Smooth muscle cell (in vitro differentiated cells): ENCODE measurements around the gene SIM1. TPM values are rescaled to one million over a fixed set of nuclear protein-coding genes. Genes with fewer than 3 reads are reported as not detected.

Experiments
- DNase-seq: peaks from one replicate; lab custom pipeline; 2025; ENCODE audit not compliant: unreplicated experiment; lab: John Stamatoyannopoulos, UW
- H2AFZ ChIP-seq: fragments of 200-600 bp; sonication (generic); 2 replicates; pipeline ENCODE4 v1.6.0; 2016; ENCODE audit warnings: antibody characterized with exemption, low read depth, mild to moderate bottlenecking
- H3F3A ChIP-seq: fragments of 200-600 bp; sonication (generic); 2 replicates; pipeline ENCODE4 v1.6.0; 2017; ENCODE audit warnings: antibody characterized with exemption, low read depth
- H3K27ac ChIP-seq: fragments of 200-600 bp; sonication (generic); 2 replicates; pipeline ENCODE4 v1.5.1; 2016; ENCODE audit warnings: low read depth, mild to moderate bottlenecking
- H3K27me3 ChIP-seq: fragments of 200-600 bp; sonication (generic); 2 replicates; pipeline ENCODE4 v1.6.1; 2016; ENCODE audit warnings: low read depth, mild to moderate bottlenecking
- H3K36me3 ChIP-seq: fragments of 200-600 bp; sonication (generic); 2 replicates; pipeline ENCODE4 v1.5.1; 2016; ENCODE audit warnings: low read depth
- H3K4me1 ChIP-seq: fragments of 200-600 bp; sonication (generic); 2 replicates; pipeline ENCODE4 v1.5.1; 2016; ENCODE audit warnings: low read depth
- H3K4me2 ChIP-seq: fragments of 200-600 bp; sonication (generic); 2 replicates; pipeline ENCODE4 v1.6.0; 2016; ENCODE audit warnings: mild to moderate bottlenecking
- H3K4me3 ChIP-seq: fragments of 200-600 bp; sonication (generic); 2 replicates; pipeline ENCODE4 v1.5.1; 2016; ENCODE audit warnings: mild to moderate bottlenecking
- H3K79me2 ChIP-seq: fragments of 200-600 bp; sonication (generic); 2 replicates; pipeline ENCODE4 v1.6.0; 2016; ENCODE audit warnings: low read depth, mild to moderate bottlenecking
- H3K9ac ChIP-seq: fragments of 200-600 bp; sonication (generic); 2 replicates; pipeline ENCODE4 v1.6.0; 2016; ENCODE audit warnings: low read depth
- H3K9me3 ChIP-seq: fragments of 200-600 bp; sonication (generic); replicated peaks from 2 replicates; pipeline ENCODE4 v1.5.1; 2016; ENCODE audit warnings: low read depth
- H4K20me1 ChIP-seq: fragments of 200-600 bp; sonication (generic); 2 replicates; pipeline ENCODE4 v1.6.0; 2016; ENCODE audit warnings: low read depth
- WGBS: methylation state at CpG from one replicate; pipeline ENCODE4 v1.1.7; 2016; ENCODE audit warnings: low lambda C conversion rate; 5-methylcytosine and 5-hydroxymethylcytosine counted together
- polyA plus RNA-seq: library from polyadenylated mRNA; unstranded; fragments of >200 nt; fragmentation: Nextera tagmentation; extraction: Ambion mirVana; gene quantifications from 2 replicates; pipeline ENCODE4 v1.2.1, GENCODE V29; 2016
- total RNA-seq: library from RNA; depleted of rRNA; stranded (reverse); fragments of >200 nt; gene quantifications from 2 replicates; pipeline ENCODE4 v1.2.3, GENCODE V29; 2014
- TF ChIP-seq, protein P1 (sequence below): fragments of 200-600 bp; sonication (generic); IDR thresholded peaks from 2 replicates; pipeline ENCODE4 v1.5.1; 2017; ENCODE audit warnings: borderline replicate concordance, mild to moderate bottlenecking, antibody characterized with exemption; ENCODE audit not compliant: insufficient read depth, poor library complexity, severe bottlenecking

The SIM1 gene
- total and polyA plus RNA-seq, 2 experiments from 2014 or later = not detected

DNA sequence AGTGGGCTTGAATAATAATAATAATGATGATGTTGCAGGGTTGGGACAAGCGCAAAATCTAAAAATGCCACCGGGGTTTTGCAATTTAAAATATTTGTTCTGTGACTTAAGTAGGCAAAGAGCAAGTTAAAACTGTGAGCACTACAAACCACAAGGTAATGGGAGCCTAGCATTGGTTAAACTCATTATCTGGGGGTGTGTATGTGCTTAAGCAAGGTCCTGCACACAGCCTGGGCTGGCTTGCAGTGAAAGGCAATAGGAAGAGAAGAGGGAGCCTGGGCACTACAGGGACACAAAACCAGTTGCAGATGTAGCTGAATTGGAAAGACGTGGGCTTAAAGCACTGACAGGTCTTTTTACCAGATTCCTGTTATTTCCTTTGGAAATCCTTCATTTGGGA lies 11.7 kb downstream of the SIM1 start:
- DNase-seq = no peak
- Histone ChIP-seq H2AFZ (no peak overlapping the region), H3K4me2 (no peak overlapping the region), H3F3A (no peaks in the 10 kb centered on the region), H3K36me3 (no peaks in the 10 kb centered on the region), H3K9me3 (no peaks in the 10 kb centered on the region), H3K27me3 (peaks cover 100% of the 10 kb centered on the region), H3K79me2 (no peaks in the 10 kb centered on the region), H3K9ac (no peak overlapping the region), H3K27ac (no peak overlapping the region), H4K20me1 (no peaks in the 10 kb centered on the region), H3K4me1 (peaks cover 23% of the 10 kb centered on the region), H3K4me3 (no peak overlapping the region)
- TF ChIP-seq, protein P1, sequence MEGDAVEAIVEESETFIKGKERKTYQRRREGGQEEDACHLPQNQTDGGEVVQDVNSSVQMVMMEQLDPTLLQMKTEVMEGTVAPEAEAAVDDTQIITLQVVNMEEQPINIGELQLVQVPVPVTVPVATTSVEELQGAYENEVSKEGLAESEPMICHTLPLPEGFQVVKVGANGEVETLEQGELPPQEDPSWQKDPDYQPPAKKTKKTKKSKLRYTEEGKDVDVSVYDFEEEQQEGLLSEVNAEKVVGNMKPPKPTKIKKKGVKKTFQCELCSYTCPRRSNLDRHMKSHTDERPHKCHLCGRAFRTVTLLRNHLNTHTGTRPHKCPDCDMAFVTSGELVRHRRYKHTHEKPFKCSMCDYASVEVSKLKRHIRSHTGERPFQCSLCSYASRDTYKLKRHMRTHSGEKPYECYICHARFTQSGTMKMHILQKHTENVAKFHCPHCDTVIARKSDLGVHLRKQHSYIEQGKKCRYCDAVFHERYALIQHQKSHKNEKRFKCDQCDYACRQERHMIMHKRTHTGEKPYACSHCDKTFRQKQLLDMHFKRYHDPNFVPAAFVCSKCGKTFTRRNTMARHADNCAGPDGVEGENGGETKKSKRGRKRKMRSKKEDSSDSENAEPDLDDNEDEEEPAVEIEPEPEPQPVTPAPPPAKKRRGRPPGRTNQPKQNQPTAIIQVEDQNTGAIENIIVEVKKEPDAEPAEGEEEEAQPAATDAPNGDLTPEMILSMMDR = no peak
- WGBS = 50% methylated on average over 3 of the region's 3 CpGs

DNA sequence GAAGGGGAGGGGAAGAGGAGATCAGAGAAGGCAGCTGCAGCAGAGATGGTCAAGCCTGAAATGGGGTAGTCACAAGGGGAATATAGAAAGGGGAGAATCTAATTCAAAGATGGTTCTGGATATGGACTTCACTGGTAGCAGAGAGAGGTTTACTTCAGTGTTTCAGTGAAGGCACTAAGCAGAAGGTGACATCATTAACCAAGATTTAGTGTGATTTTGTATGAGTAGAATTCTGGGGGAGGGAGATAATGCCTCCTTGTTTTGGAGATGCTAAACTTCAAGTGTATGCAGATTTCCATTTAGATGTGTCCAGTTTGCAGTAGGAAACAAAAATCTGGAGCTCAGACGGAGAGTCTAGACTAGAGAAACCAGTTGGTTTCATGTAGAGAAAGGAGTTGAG lies 13.1 kb downstream of the SIM1 start:
- H3K4me3 ChIP-seq = no peak overlapping the region
- WGBS = 66% methylated on average over 1 of the region's 1 CpG
- no peaks in the 10 kb centered on the region for H4K20me1 ChIP-seq
- peaks cover 23% of the 10 kb centered on the region for H3K4me1 ChIP-seq
- no peaks in the 10 kb centered on the region for H3K36me3 ChIP-seq
- no peak overlapping the region for H3K9ac ChIP-seq
- no peak overlapping the region for H3K27ac ChIP-seq
- no peaks in the 10 kb centered on the region for H3K9me3 ChIP-seq
- TF ChIP-seq, protein P1 = no peak
- H3K27me3 ChIP-seq = peaks cover 100% of the 10 kb centered on the region
- no peak overlapping the region for H2AFZ ChIP-seq
- no peak for DNase-seq
- H3K4me2 ChIP-seq = no peak overlapping the region
- no peaks in the 10 kb centered on the region for H3F3A ChIP-seq
- no peaks in the 10 kb centered on the region for H3K79me2 ChIP-seq

DNA sequence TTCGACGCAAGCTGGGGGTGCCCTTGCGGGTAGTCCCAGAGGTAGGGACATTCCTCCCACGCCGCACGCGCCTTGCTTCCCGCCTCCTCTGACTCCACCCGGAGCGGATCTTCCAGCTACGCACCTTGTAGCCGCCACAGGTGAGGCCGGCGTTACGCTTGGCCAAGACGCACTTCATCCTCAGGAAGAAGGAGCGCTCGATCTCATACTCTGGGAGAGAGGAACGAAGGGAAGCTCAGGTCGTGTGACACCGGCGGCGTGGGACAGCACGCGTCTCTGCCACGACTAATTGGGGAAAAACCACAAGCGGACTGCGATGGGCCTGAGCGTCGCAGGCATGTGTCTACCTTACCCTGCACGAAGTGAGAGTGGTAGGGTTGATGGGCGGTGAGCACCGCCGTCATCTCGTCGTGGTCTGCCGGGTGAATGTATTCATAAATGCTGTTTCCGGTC lies 15.5 kb downstream of the SIM1 start:
- no peaks in the 10 kb centered on the region for H3K36me3 ChIP-seq
- H4K20me1 ChIP-seq = no peaks in the 10 kb centered on the region
- H3K27ac ChIP-seq = no peak overlapping the region
- H3K4me1 ChIP-seq = peaks cover 6% of the 10 kb centered on the region
- no peaks in the 10 kb centered on the region for H3K9me3 ChIP-seq
- no peaks in the 10 kb centered on the region for H3K79me2 ChIP-seq
- no peak overlapping the region for H2AFZ ChIP-seq
- no peak overlapping the region for H3K4me2 ChIP-seq
- no peak overlapping the region for H3K9ac ChIP-seq
- WGBS = 61% methylated on average over 38 of the region's 38 CpGs
- H3F3A ChIP-seq = no peaks in the 10 kb centered on the region
- TF ChIP-seq, protein P1 = no peak
- peaks cover 100% of the 10 kb centered on the region for H3K27me3 ChIP-seq
- H3K4me3 ChIP-seq = no peak overlapping the region
- no peak for DNase-seq

DNA sequence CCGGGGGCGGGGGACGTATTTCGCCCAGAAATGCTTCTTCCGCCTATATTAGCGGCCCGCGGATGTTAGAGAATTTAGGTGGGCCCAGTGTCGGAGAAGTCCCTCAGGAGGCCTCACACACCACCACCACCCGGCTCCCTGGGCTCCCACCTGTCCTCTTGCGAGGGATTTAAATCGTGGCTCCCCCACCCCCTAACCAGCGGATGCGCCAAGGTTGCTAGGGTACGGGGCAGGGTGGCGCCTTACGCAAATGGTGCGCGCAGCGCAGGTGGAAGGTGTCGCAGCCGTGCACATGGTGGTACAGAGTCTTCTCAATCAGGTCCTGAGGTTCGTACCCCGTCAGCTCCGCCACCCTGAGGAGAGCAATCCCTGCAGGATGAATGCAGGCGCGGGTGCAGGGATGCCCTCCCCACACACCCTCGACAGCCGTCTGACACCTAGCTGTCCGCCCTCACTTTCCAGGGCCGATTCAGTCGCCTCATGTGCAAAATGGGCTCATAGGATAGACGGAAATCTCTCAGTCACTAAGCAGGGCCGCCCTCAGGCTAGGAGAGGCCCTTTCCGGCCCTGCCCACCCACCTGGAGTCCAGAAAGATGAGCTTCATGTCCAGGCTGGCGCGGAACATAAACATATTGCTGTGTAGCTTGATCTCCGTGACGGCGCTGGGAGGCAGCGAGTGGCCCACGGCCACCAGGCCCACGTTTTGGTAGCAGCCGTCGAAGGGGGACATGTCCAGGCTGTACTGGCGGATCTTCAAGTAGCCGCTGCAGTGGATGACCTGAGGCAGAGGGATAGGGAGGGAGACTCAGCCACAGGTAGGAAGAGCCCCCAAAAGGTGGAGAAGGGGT lies 16.6 kb downstream of the SIM1 start:
- Histone ChIP-seq H3K9ac (no peak overlapping the region), H3K4me2 (no peak overlapping the region), H3K4me1 (no peaks in the 10 kb centered on the region), H2AFZ (no peak overlapping the region), H4K20me1 (no peaks in the 10 kb centered on the region), H3F3A (no peaks in the 10 kb centered on the region), H3K4me3 (no peak overlapping the region), H3K79me2 (no peaks in the 10 kb centered on the region), H3K9me3 (no peaks in the 10 kb centered on the region), H3K27me3 (peaks cover 100% of the 10 kb centered on the region), H3K36me3 (no peaks in the 10 kb centered on the region), H3K27ac (no peak overlapping the region)
- 50% methylated on average over 47 of the region's 47 CpGs for WGBS
- TF ChIP-seq, protein P1 = no peak
- no peak for DNase-seq
